Ishikawa (cell line): ENCODE results near the gene SMIM30.

Experiments used
- CEBPB ChIP-seq: IDR thresholded peaks from 2 replicates; pipeline ENCODE4 v1.6.1; 2012
- EGR1 ChIP-seq: IDR thresholded peaks from 2 replicates; pipeline ENCODE4 v1.6.1; 2012
- EP300 ChIP-seq: IDR thresholded peaks from 2 replicates; pipeline ENCODE4 v1.6.1; 2012; ENCODE audit warnings: borderline replicate concordance
- FOXM1 ChIP-seq: IDR thresholded peaks from 2 replicates; pipeline ENCODE4 v1.6.1; 2012; ENCODE audit warnings: low read depth, borderline replicate concordance
- MAX ChIP-seq: IDR thresholded peaks from 2 replicates; pipeline ENCODE4 v1.6.1; 2012
- NFIC ChIP-seq: IDR thresholded peaks from 2 replicates; pipeline ENCODE4 v1.6.1; 2012
- RAD21 ChIP-seq: IDR thresholded peaks from 2 replicates; pipeline ENCODE4 v1.6.1; 2012; ENCODE audit warnings: low read depth
- TAF1 ChIP-seq: IDR thresholded peaks from 2 replicates; pipeline ENCODE4 v1.6.1; 2012; ENCODE audit warnings: low read depth, mild to moderate bottlenecking
- TCF12 ChIP-seq: IDR thresholded peaks from 2 replicates; pipeline ENCODE4 v1.6.1; 2012; ENCODE audit warnings: low read depth
- YY1 ChIP-seq: IDR thresholded peaks from 2 replicates; pipeline ENCODE4 v1.6.1; 2012; ENCODE audit warnings: low read depth
- ZBTB7A ChIP-seq: IDR thresholded peaks from 2 replicates; pipeline ENCODE4 v1.6.1; 2012; ENCODE audit warnings: low read depth
- TF ChIP-seq, protein P1 (sequence below): IDR thresholded peaks from 2 replicates; pipeline ENCODE4 v1.6.1; 2012
- TF ChIP-seq, protein P2 (sequence below): IDR thresholded peaks from 2 replicates; pipeline ENCODE4 v1.6.1; 2012; ENCODE audit warnings: low read depth, mild to moderate bottlenecking

DNA sequence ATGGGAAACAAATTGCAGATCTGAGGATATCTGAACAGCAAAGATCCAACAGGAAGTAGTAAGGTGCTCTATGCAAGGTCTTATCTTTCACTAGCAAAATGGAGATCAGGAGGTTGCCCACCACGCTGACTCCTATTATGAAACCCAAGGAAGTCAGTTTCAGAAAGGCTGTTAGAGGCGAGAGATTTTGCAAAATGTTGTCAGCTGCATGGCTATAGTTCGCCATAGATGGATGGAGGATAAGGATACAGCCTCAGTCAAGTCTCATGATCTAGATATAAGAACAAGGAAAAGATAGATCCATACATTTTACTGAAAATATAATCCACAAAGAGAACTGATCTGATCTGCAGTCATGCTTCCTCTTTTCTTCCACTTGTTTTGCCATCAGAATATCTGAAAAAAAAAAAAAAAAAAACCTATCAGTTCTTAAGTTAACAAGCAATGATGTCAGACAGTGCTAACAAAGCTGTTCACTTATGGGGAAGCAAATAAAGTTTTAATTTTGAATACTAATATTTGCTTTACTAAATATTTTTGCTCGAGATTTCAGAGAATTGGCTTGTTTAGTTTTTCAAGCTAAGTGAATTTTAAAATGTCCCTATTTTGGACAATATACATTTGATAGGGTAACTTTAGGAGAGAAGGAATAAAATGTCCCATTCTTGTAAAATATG is 33.7 kb downstream of the SMIM30 start:
- TF ChIP-seq, protein P1, sequence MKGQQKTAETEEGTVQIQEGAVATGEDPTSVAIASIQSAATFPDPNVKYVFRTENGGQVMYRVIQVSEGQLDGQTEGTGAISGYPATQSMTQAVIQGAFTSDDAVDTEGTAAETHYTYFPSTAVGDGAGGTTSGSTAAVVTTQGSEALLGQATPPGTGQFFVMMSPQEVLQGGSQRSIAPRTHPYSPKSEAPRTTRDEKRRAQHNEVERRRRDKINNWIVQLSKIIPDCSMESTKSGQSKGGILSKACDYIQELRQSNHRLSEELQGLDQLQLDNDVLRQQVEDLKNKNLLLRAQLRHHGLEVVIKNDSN: no peak
- TF ChIP-seq FOXM1 (no peak), EP300 (no peak), EGR1 (no peak), TAF1 (no peak), CEBPB (no peak), RAD21 (no peak), MAX (no peak), YY1 (no peak), TCF12 (no peak), ZBTB7A (no peak), NFIC (no peak)
- TF ChIP-seq, protein P2, sequence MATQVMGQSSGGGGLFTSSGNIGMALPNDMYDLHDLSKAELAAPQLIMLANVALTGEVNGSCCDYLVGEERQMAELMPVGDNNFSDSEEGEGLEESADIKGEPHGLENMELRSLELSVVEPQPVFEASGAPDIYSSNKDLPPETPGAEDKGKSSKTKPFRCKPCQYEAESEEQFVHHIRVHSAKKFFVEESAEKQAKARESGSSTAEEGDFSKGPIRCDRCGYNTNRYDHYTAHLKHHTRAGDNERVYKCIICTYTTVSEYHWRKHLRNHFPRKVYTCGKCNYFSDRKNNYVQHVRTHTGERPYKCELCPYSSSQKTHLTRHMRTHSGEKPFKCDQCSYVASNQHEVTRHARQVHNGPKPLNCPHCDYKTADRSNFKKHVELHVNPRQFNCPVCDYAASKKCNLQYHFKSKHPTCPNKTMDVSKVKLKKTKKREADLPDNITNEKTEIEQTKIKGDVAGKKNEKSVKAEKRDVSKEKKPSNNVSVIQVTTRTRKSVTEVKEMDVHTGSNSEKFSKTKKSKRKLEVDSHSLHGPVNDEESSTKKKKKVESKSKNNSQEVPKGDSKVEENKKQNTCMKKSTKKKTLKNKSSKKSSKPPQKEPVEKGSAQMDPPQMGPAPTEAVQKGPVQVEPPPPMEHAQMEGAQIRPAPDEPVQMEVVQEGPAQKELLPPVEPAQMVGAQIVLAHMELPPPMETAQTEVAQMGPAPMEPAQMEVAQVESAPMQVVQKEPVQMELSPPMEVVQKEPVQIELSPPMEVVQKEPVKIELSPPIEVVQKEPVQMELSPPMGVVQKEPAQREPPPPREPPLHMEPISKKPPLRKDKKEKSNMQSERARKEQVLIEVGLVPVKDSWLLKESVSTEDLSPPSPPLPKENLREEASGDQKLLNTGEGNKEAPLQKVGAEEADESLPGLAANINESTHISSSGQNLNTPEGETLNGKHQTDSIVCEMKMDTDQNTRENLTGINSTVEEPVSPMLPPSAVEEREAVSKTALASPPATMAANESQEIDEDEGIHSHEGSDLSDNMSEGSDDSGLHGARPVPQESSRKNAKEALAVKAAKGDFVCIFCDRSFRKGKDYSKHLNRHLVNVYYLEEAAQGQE: no peak
